ENCODE data around the gene AGBL2. TPM values are rescaled to one million over a fixed set of nuclear protein-coding genes. Genes with fewer than 3 reads are reported as not detected.
"Not testable (repeated sequence)": the region's sequence is repeated elsewhere in the genome, so short reads cannot be mapped to it uniquely, and the experiment has no call there.

AGBL2 gene
- total RNA-seq, 2 experiments from 2014 or later, result 4.9 to 5.9 TPM

GRCh38 chr11:47649276-47649675, 65.9 kb downstream of the AGBL2 start:
- no peaks in the 10 kb centered on the region for H3K27me3 Mint-ChIP-seq
- no peak overlapping the region for H3K4me3 Mint-ChIP-seq
- H3K36me3 Mint-ChIP-seq (ENCODE audit: low read depth), result no peaks in the 10 kb centered on the region
- CTCF ChIA-PET, result interaction anchor here (1.1 kb wide), 1 partner anchor 10 kb away, joined by 3 read pairs; no protein-coding TSS in a partner anchor
- no peak for DNase-seq
- H3K4me1 Mint-ChIP-seq, result peaks cover 3% of the 10 kb centered on the region
- no peak overlapping the region for H3K27ac Mint-ChIP-seq
- POLR2A ChIA-PET, result no interaction called here
- peaks cover 11% of the 10 kb centered on the region for H3K9me3 Mint-ChIP-seq

GRCh38 chr11:47646019-47646418, 69.2 kb downstream of the AGBL2 start:
- H3K27me3 Mint-ChIP-seq, result no peaks in the 10 kb centered on the region
- no peaks in the 10 kb centered on the region for H3K9me3 Mint-ChIP-seq
- CTCF ChIA-PET, result no interaction called here
- POLR2A ChIA-PET, result no interaction called here
- peaks cover 7% of the 10 kb centered on the region for H3K36me3 Mint-ChIP-seq (ENCODE audit: low read depth)
- no peak overlapping the region for H3K4me3 Mint-ChIP-seq
- DNase-seq, result no peak
- no peak overlapping the region for H3K27ac Mint-ChIP-seq
- peaks cover 18% of the 10 kb centered on the region for H3K4me1 Mint-ChIP-seq

- H3K4me3 Mint-ChIP-seq, result no peak overlapping the region
- peaks cover 7% of the 10 kb centered on the region for H3K36me3 Mint-ChIP-seq (ENCODE audit: low read depth)
- no peaks in the 10 kb centered on the region for H3K9me3 Mint-ChIP-seq
- no peak for DNase-seq
- H3K27ac Mint-ChIP-seq, result no peak overlapping the region
- H3K4me1 Mint-ChIP-seq, result peaks cover 24% of the 10 kb centered on the region
- ChIA-PET CTCF (interaction anchor here (0.6 kb wide), 1 partner anchor 59 kb away, joined by 3 read pairs; no protein-coding TSS in a partner anchor), POLR2A (interaction anchor here (0.8 kb wide), 1 partner anchor 70 kb away, joined by 3 read pairs; the partner anchor contains the start of gene AGBL2)
- no peaks in the 10 kb centered on the region for H3K27me3 Mint-ChIP-seq
Measured at GRCh38 chr11:47645500-47645899, 69.7 kb downstream of the AGBL2 start.

- peak; percentile 96 for DNase-seq
- Mint-ChIP-seq H3K9me3 (no peaks in the 10 kb centered on the region), H3K4me3 (peak within 1 kb of the TSS; percentile 100), H3K36me3 (ENCODE audit: low read depth) (peaks cover 20% of the 10 kb centered on the region), H3K27ac (peak within 1 kb of the TSS; percentile 97), H3K27me3 (no peaks in the 10 kb centered on the region), H3K4me1 (peaks cover 29% of the 10 kb centered on the region)
- ChIA-PET POLR2A (interaction anchor here (0.6 kb wide), 1 partner anchor 16 kb away, joined by 3 read pairs; no protein-coding TSS in a partner anchor), CTCF (no interaction called here)
Measured at GRCh38 chr11:47642099-47642855, 72.9 kb downstream of the AGBL2 start, which contains the start of gene MTCH2. TSS of gene MTCH2 (minus strand) at chr11:47642559. CDS start at chr11:47642465, 94 bp downstream.

DNA sequence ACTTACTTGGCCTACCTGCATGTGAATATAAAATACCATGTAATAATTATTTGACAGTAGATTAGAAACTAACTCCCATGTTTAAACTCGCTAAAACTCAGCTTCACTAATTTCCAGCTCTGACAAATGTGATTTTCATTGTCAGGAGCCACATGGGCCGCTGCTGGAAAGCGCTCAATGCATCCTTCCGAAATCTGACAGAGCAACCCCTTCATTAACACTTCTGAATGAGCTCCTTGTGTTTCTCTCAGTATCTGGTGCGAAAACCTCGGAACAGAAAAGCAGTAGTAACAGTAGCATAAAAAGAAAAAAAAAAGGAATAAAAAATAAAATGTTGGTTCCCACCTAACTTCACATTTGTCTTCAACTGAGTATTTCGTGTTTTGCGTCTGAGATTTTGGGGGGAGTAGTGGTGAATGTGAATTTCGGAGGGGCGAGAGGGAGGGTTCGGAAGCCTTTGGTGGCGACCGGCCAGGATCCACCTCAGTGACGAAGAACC, 73.5 kb downstream of the AGBL2 start:
- Mint-ChIP-seq H3K27ac (peak overlapping the region; percentile 97), H3K4me3 (peak overlapping the region; percentile 100), H3K4me1 (peaks cover 28% of the 10 kb centered on the region), H3K36me3 (ENCODE audit: low read depth) (peaks cover 24% of the 10 kb centered on the region), H3K9me3 (no peaks in the 10 kb centered on the region), H3K27me3 (no peaks in the 10 kb centered on the region)
- POLR2A ChIA-PET, result interaction anchor here (0.6 kb wide), 1 partner anchor 16 kb away, joined by 3 read pairs; no protein-coding TSS in a partner anchor
- no peak for DNase-seq
- CTCF ChIA-PET, result no interaction called here

DNA sequence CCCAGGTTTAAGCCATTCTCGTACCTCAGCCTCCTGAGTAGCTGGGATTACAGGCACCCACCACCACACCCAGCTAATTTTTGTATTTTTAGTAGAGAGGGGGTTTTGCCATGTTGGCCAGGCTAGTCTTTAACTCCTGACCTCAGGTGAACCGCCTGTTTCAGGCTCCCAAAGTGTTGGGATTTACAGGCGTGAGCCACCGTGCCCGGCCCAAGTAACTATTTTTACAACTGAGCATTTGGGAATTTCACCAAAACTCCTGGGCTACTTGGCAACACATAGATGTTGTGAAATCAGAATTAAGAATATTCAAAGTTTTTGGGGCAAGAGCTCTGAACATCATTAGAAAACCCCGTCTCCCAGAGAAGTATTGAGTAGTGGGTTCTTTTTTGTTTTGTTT, 74.7 kb downstream of the AGBL2 start:
- POLR2A ChIA-PET, H3K9me3 Mint-ChIP-seq, H3K27me3 Mint-ChIP-seq, DNase-seq, H3K27ac Mint-ChIP-seq, CTCF ChIA-PET: not testable (repeated sequence)
- Mint-ChIP-seq H3K4me1 (peaks cover 27% of the 10 kb centered on the region), H3K4me3 (peak overlapping the region; percentile 100), H3K36me3 (ENCODE audit: low read depth) (peaks cover 28% of the 10 kb centered on the region)

DNA sequence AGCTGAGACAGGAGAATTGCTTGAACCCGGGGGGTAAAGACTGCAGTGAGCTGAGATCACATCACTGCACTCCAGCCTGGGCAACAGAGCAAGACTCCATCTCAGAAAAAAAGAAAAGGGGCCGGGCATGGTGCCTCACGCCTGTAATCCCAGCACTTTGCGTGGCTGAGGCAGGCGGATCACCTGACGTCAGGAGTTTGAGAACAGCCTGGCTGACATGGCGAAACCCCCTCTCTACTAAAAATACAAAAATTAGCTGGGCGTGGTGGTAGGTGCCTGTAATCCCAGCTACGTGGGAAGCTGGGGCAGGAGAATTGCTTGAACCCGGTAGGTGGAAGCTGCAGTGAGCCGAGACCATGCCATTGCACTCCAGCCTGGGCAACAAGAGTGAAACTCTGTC, 78.8 kb downstream of the AGBL2 start:
- H3K4me1 Mint-ChIP-seq, result peaks cover 14% of the 10 kb centered on the region
- H3K36me3 Mint-ChIP-seq (ENCODE audit: low read depth), result peaks cover 56% of the 10 kb centered on the region
- DNase-seq, H3K4me3 Mint-ChIP-seq, POLR2A ChIA-PET, H3K27ac Mint-ChIP-seq, H3K9me3 Mint-ChIP-seq, H3K27me3 Mint-ChIP-seq: not testable (repeated sequence)
- CTCF ChIA-PET, result interaction anchor here (0.6 to 1.9 kb wide), 4 partner anchors 11 to 216 kb away, joined by 3 to 6 read pairs (median 4); no protein-coding TSS in a partner anchor

DNA sequence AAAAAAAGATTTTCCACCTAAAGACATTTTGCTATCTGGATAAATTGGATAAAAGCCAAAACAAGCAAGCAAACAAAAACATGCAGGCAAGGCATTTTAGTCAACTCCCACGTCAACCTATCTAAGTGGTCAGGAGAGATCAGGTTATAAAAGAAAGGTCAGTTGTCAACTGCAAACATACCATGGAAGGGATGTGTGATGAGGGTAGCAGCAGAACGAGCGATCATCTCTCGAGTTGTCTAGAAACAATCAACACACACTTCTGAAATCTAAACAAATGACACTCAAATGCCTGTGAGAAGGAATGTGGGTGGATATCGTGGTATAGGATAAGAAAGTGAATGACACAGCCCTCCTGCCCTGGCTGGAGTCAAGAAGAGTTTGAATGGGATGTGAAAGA, 83.7 kb downstream of the AGBL2 start:
- POLR2A ChIA-PET, result no interaction called here
- Mint-ChIP-seq H3K36me3 (ENCODE audit: low read depth) (peaks cover 62% of the 10 kb centered on the region), H3K9me3 (no peaks in the 10 kb centered on the region)

GRCh38 chr11:47628026-47628425, 87.1 kb downstream of the AGBL2 start:
- Mint-ChIP-seq H3K36me3 (ENCODE audit: low read depth) (peaks cover 46% of the 10 kb centered on the region), H3K27me3 (no peaks in the 10 kb centered on the region), H3K9me3 (no peaks in the 10 kb centered on the region), H3K4me1 (no peaks in the 10 kb centered on the region), H3K4me3 (no peak overlapping the region), H3K27ac (no peak overlapping the region)
- ChIA-PET POLR2A (no interaction called here), CTCF (interaction anchor here (0.6 to 1.4 kb wide), 4 partner anchors 11 to 174 kb away, joined by 3 to 4 read pairs (median 3); no protein-coding TSS in a partner anchor)
- DNase-seq, result no peak

More for the DNA sequence above, 83.7 kb downstream of the AGBL2 start:
- Mint-ChIP-seq H3K4me3 (no peak overlapping the region), H3K27ac (no peak overlapping the region), H3K4me1 (no peaks in the 10 kb centered on the region), H3K27me3 (no peaks in the 10 kb centered on the region)
- CTCF ChIA-PET, result interaction anchor here (0.7 kb wide), 1 partner anchor 74 kb away, joined by 3 read pairs; no protein-coding TSS in a partner anchor
- DNase-seq, result no peak

GRCh38 chr11:47626234-47626633, 88.9 kb downstream of the AGBL2 start:
- peaks cover 40% of the 10 kb centered on the region for H3K36me3 Mint-ChIP-seq (ENCODE audit: low read depth)
- CTCF ChIA-PET, result interaction anchor here (0.6 to 1.3 kb wide), 3 partner anchors 10 to 333 kb away, joined by 3 to 4 read pairs (median 3); no protein-coding TSS in a partner anchor
- POLR2A ChIA-PET, result interaction anchor here (0.7 kb wide), 1 partner anchor 16 kb away, joined by 3 read pairs; no protein-coding TSS in a partner anchor

GRCh38 chr11:47620836-47621378, 94.3 kb downstream of the AGBL2 start:
- no peaks in the 10 kb centered on the region for H3K27me3 Mint-ChIP-seq
- no peak overlapping the region for H3K4me3 Mint-ChIP-seq
- H3K4me1 Mint-ChIP-seq, result peaks cover 6% of the 10 kb centered on the region
- ChIA-PET POLR2A (no interaction called here), CTCF (interaction anchor here (1.7 to 1.9 kb wide), 3 partner anchors 8 to 16 kb away, joined by 4 to 6 read pairs (median 5); no protein-coding TSS in a partner anchor)
- no peak overlapping the region for H3K27ac Mint-ChIP-seq
- H3K36me3 Mint-ChIP-seq (ENCODE audit: low read depth), result peaks cover 25% of the 10 kb centered on the region
- no peaks in the 10 kb centered on the region for H3K9me3 Mint-ChIP-seq
- no peak for DNase-seq

More at GRCh38 chr11:47626234-47626633, 88.9 kb downstream of the AGBL2 start:
- no peak overlapping the region for H3K4me3 Mint-ChIP-seq
- H3K27me3 Mint-ChIP-seq, result no peaks in the 10 kb centered on the region
- H3K4me1 Mint-ChIP-seq, result no peaks in the 10 kb centered on the region
- H3K9me3 Mint-ChIP-seq, result no peaks in the 10 kb centered on the region
- no peak for DNase-seq
- H3K27ac Mint-ChIP-seq, result no peak overlapping the region

DNA sequence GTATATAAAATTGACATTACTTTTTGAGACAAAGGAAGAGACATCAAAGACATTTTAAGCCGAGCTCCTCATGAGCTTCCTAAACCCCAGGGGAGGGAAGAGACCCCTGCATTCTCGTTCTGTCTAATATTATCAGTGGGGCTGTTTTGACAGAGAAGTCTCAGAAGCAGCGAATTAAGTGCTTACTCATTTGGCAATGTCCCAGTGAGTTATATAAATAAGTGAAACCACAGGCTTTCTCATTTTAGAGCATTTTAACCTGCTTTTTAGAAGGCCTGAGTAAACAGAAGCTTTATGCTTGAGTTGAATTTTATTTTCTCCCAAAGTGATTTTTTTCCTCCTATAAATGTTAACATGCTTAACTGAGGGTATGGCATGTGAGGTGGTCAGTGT, 97.8 kb downstream of the AGBL2 start:
- peaks cover 16% of the 10 kb centered on the region for H3K36me3 Mint-ChIP-seq (ENCODE audit: low read depth)
- no peak overlapping the region for H3K27ac Mint-ChIP-seq
- H3K4me3 Mint-ChIP-seq, result no peak overlapping the region
- no peaks in the 10 kb centered on the region for H3K9me3 Mint-ChIP-seq
- ChIA-PET POLR2A (interaction anchor here (0.6 kb wide), 1 partner anchor 1190 kb away, joined by 3 read pairs; no protein-coding TSS in a partner anchor), CTCF (interaction anchor here (0.8 to 1.3 kb wide), 4 partner anchors 11 to 146 kb away, joined by 3 to 4 read pairs (median 3); no protein-coding TSS in a partner anchor)
- no peaks in the 10 kb centered on the region for H3K27me3 Mint-ChIP-seq
- peaks cover 6% of the 10 kb centered on the region for H3K4me1 Mint-ChIP-seq
- DNase-seq, result no peak

All from activated CD4-positive, alpha-beta T cell treated with anti-CD3 and anti-CD28 coated beads, Interleukin-2, amount 10 ng/mL, durations not matched to agents 7 days and 5 days (primary cell).